WTC11 (cell line): Measurements from ENCODE around the gene SLC25A26. TPM values are rescaled to one million over a fixed set of nuclear protein-coding genes. Genes with fewer than 3 reads are reported as not detected.

ENCODE experiments used
- ATAC-seq: fragments of 200-7000 bp; cut with Tn5 transposase; 2 replicates; pipeline ENCODE4 v1.10.0; 2021; ENCODE audit warnings: mild to moderate bottlenecking, moderate library complexity
- CTCF ChIA-PET: fragments of 300-600 bp; sonication (Branson Sonifier 250); formaldehyde crosslinking; loops from one replicate; lab custom pipeline; 2021; ENCODE audit warnings: antibody characterized with exemption; lab: Charles Lee
- POLR2A ChIA-PET: fragments of 350-600 bp; sonication (Branson Sonifier 250); formaldehyde crosslinking; loops from one replicate; lab custom pipeline; 2021; ENCODE audit warnings: antibody characterized with exemption; lab: Charles Lee
- DNase-seq: peaks from one replicate; pipeline ENCODE4 v3.0.0; 2021; ENCODE audit warnings: low spot score
- H3K27ac Mint-ChIP-seq: 2 replicates; pipeline ENCODE4 v1.8.0; 2021; ENCODE audit warnings: mixed read lengths
- H3K27me3 Mint-ChIP-seq: 2 replicates; pipeline ENCODE4 v1.8.0; 2021; ENCODE audit warnings: low read depth, mild to moderate bottlenecking, moderate library complexity, mixed read lengths
- H3K36me3 Mint-ChIP-seq: 2 replicates; pipeline ENCODE4 v1.8.0; 2021; ENCODE audit warnings: mixed read lengths
- H3K4me1 Mint-ChIP-seq: 2 replicates; pipeline ENCODE4 v1.8.0; 2022; ENCODE audit warnings: mixed read lengths
- H3K4me3 Mint-ChIP-seq: 2 replicates; pipeline ENCODE4 v1.8.0; 2021; ENCODE audit warnings: mild to moderate bottlenecking, moderate library complexity, mixed read lengths
- H3K9me3 Mint-ChIP-seq: 2 replicates; pipeline ENCODE4 v1.8.0; 2021; ENCODE audit warnings: mixed read lengths
- ATF2 ChIP-seq: sonication (generic); formaldehyde crosslinking; IDR thresholded peaks from 2 replicates; pipeline ENCODE4 v1.8.1; 2022; ENCODE audit warnings: low read depth, missing genetic modification reagents, borderline replicate concordance
- ATF3 ChIP-seq: sonication (generic); formaldehyde crosslinking; conservative IDR thresholded peaks from 2 replicates; pipeline ENCODE4 v1.8.1; 2022; ENCODE audit warnings: mild to moderate bottlenecking, missing genetic modification reagents
- ATF6 ChIP-seq: sonication (generic); formaldehyde crosslinking; IDR thresholded peaks from 2 replicates; pipeline ENCODE4 v1.8.1; 2023; ENCODE audit warnings: mild to moderate bottlenecking, missing genetic modification reagents
- ELF4 ChIP-seq: sonication (generic); formaldehyde crosslinking; IDR thresholded peaks from 2 replicates; pipeline ENCODE4 v1.8.1; 2022; ENCODE audit warnings: low read depth, mild to moderate bottlenecking, moderate library complexity, missing genetic modification reagents
- FOXJ3 ChIP-seq: sonication (generic); formaldehyde crosslinking; IDR thresholded peaks from 2 replicates; pipeline ENCODE4 v1.9.0; 2021; ENCODE audit warnings: missing genetic modification reagents, mild to moderate bottlenecking, borderline replicate concordance
- FOXP1 ChIP-seq: sonication (generic); formaldehyde crosslinking; IDR thresholded peaks from 2 replicates; pipeline ENCODE4 v1.8.0; 2022; ENCODE audit warnings: missing genetic modification reagents, mild to moderate bottlenecking, moderate library complexity, borderline replicate concordance
- FOXP4 ChIP-seq: sonication (generic); formaldehyde crosslinking; IDR thresholded peaks from 2 replicates; pipeline ENCODE4 v1.8.0; 2022; ENCODE audit warnings: mild to moderate bottlenecking, missing genetic modification reagents
- JAZF1 ChIP-seq: fragments of 250-450 bp; sonication (Bioruptor Pico); IDR thresholded peaks from 2 replicates; pipeline ENCODE4 v1.9.0; 2021; ENCODE audit warnings: moderate library complexity, mild to moderate bottlenecking, inconsistent platforms
- MLX ChIP-seq: sonication (generic); formaldehyde crosslinking; IDR thresholded peaks from 2 replicates; pipeline ENCODE4 v1.8.1; 2023; ENCODE audit warnings: mild to moderate bottlenecking, missing genetic modification reagents, moderate library complexity
- NR2C2 ChIP-seq: sonication (generic); formaldehyde crosslinking; IDR thresholded peaks from 2 replicates; pipeline ENCODE4 v1.8.0; 2022; ENCODE audit warnings: mild to moderate bottlenecking, missing genetic modification reagents
- NR3C1 ChIP-seq: sonication (generic); formaldehyde crosslinking; conservative IDR thresholded peaks from 2 replicates; pipeline ENCODE4 v1.8.1; 2023; ENCODE audit warnings: low read depth, mild to moderate bottlenecking, missing genetic modification reagents
- RORB ChIP-seq: fragments of 250-450 bp; sonication (Bioruptor Pico); IDR thresholded peaks from 2 replicates; pipeline ENCODE4 v1.9.0; 2021; ENCODE audit warnings: mild to moderate bottlenecking
- SP1 ChIP-seq: sonication (generic); formaldehyde crosslinking; conservative IDR thresholded peaks from 2 replicates; pipeline ENCODE4 v1.8.1; 2022; ENCODE audit warnings: missing genetic modification reagents
- USF1 ChIP-seq: sonication (generic); formaldehyde crosslinking; IDR thresholded peaks from 2 replicates; pipeline ENCODE4 v1.8.0; 2022; ENCODE audit warnings: mild to moderate bottlenecking, missing genetic modification reagents
- ZNF138 ChIP-seq: sonication (generic); formaldehyde crosslinking; conservative IDR thresholded peaks from 2 replicates; pipeline ENCODE4 v1.8.1; 2022; ENCODE audit warnings: mild to moderate bottlenecking, moderate library complexity, missing genetic modification reagents
- ZNF512 ChIP-seq: sonication (generic); formaldehyde crosslinking; IDR thresholded peaks from 2 replicates; pipeline ENCODE4 v1.8.1; 2022; ENCODE audit warnings: missing genetic modification reagents, borderline replicate concordance
- ZNF671 ChIP-seq: fragments of 250-450 bp; sonication (Bioruptor Pico); IDR thresholded peaks from 2 replicates; pipeline ENCODE4 v1.8.0; 2021; ENCODE audit warnings: mild to moderate bottlenecking
- ZSCAN18 ChIP-seq: fragments of 250-450 bp; sonication (Bioruptor Pico); IDR thresholded peaks from 2 replicates; pipeline ENCODE4 v2.1.2; 2022; ENCODE audit warnings: mild to moderate bottlenecking, moderate library complexity
- total RNA-seq: library from RNA; stranded (reverse); gene quantifications from 3 replicates; pipeline ENCODE4 v1.2.3, GENCODE V29; 2021

SLC25A26 gene
- total RNA-seq, 1 experiment from 2014 or later = 29.1 TPM

- Mint-ChIP-seq H3K4me3 (no peak overlapping the region), H3K36me3 (peaks cover 87% of the 10 kb centered on the region), H3K27ac (no peak overlapping the region; the same call in none of the 2 replicates), H3K4me1 (peaks cover 20% of the 10 kb centered on the region), H3K9me3 (no peaks in the 10 kb centered on the region), H3K27me3 (no peaks in the 10 kb centered on the region)
- CTCF ChIA-PET = interaction anchor here (0.8 to 1.4 kb wide), 2 partner anchors 11 to 18 kb away, joined by 3 to 5 read pairs; no protein-coding TSS in a partner anchor
- DNase-seq = no peak
- ATAC-seq = no peak
- POLR2A ChIA-PET = no interaction called here
- TF ChIP-seq ATF3 (CRISPR knock-in tag) (no peak), ATF6 (no peak), NR2C2 (CRISPR knock-in tag) (no peak), NR3C1 (no peak), FOXP4 (CRISPR knock-in tag) (no peak), JAZF1 (CRISPR knock-in tag) (no peak), USF1 (CRISPR knock-in tag) (no peak), FOXJ3 (CRISPR knock-in tag) (no peak), ZNF671 (CRISPR knock-in tag) (no peak), SP1 (CRISPR knock-in tag) (no peak), ZSCAN18 (CRISPR knock-in tag) (no peak), ZNF138 (no peak), RORB (no peak), FOXP1 (no peak), ZNF512 (CRISPR knock-in tag) (no peak), ATF2 (CRISPR knock-in tag) (no peak), ELF4 (CRISPR knock-in tag) (no peak), MLX (no peak)
- TF ChIP-seq, all 79 proteins: peak for 0
Observed at GRCh38 chr3:66396161-66396760, 175.5 kb downstream of the SLC25A26 start.
